Lower leg skin (tissue), 3 donors: ENCODE data around the gene TNFRSF11A.

ENCODE experiments used
- CTCF ChIP-seq, 3 donors: fragments of 450-650 bp; IDR thresholded peaks; one replicate each; pipeline ENCODE4 v1.5.1; 2016; ENCODE audit warnings: antibody characterized with exemption in 3 of 3, mild to moderate bottlenecking in 3 of 3, moderate library complexity in 2 of 3
- POLR2A ChIP-seq, 2 donors: fragments of 450-650 bp; IDR thresholded peaks; one replicate each; pipeline ENCODE4 v1.6.1; 2016 to 2017; ENCODE audit warnings: antibody characterized with exemption in 2 of 2, mild to moderate bottlenecking in 1 of 2, moderate library complexity in 1 of 2

- no peak for TF ChIP-seq POLR2A (IDR thresholded peaks at IDR 0.05)
- no peak for TF ChIP-seq CTCF (IDR thresholded peaks at IDR 0.05)
Measured at GRCh38 chr18:62287781-62288664, 37.1 kb upstream of the TNFRSF11A start.
